Activated T-cell treated with anti-CD3 and anti-CD28 coated beads, Interleukin-2, amount 50 U/mL, for 48 hours (primary cell): Measurements from ENCODE around the gene CYP19A1.
A peak's percentile ranks its signal among the peaks of the same experiment; 100 is the strongest.
"Not testable (repeated sequence)": the region's sequence is repeated elsewhere in the genome, so short reads cannot be mapped to it uniquely, and the experiment has no call there.

ENCODE experiments used
- DNase-seq, 2 experiments: peaks; one replicate each; pipeline ENCODE4 v3.0.0-alpha.2; 2020

Gene CYP19A1

DNA sequence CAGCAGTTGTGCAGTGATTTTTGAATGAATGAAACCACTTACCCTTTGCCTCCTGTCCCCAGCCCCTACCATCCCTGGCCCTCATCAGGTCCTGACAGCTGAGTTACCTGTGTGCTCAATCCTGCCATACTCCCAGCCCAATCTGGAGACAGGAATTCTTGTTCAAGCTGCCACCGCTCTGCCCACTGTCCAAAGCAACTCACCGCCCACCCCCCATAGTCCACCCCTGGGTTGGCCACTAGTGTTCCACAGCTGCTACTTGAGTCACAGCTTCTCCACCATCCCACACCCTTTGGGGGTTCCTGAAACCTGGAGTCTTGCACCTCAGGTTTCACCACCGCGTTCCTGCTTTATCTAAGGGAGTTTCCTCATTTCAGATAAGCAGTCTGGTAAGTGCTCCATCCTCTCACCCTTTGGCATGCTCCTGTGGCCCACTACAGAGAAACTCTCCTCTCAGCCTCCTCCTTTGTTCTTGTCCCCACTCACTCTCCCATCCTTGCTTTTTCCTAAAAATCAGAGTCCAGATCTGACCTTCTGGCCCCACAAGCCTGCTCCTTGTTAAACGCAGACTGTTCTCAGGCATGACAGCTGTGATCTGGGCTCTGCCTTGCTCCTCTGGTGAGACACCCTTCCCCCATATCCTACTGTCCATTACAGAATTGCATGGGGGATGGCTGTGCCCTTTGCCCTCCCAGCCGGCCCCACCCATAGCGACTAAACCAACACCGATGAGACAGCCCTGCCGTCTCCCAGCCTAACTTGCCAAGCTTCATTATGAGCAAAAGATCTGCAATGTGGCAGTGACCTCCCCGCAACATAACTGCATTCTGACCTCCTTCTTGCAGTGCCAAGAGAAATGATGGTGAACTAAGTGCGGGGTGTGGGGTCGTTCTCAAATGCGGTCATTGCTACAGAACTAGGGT is 50.0 kb downstream of the CYP19A1 start:
- DNase-seq: no peak

- DNase-seq: no peak
These were observed 51.6 kb downstream of the CYP19A1 start for GRCh38 chr15:51286816-51287215.

DNA sequence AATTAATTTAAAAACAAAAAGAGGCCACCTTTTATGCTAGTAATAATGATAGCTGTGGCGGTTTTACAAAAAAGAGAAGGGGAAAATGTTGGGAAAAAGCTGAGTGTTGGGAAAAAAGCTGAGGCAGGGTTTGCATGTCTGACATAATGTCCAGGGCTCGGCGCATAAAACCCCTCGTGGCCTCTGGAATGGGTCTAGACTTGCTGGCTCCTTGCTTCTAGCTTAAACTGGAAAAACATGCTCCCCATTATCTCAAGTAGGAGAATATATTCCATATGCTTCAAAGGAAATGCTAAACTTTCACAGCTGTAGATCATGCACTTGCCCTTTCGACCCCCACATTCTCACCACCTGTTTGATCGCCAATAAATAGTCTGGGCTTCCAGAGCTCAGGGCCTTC is 53.0 kb downstream of the CYP19A1 start:
- no peak for DNase-seq

DNA sequence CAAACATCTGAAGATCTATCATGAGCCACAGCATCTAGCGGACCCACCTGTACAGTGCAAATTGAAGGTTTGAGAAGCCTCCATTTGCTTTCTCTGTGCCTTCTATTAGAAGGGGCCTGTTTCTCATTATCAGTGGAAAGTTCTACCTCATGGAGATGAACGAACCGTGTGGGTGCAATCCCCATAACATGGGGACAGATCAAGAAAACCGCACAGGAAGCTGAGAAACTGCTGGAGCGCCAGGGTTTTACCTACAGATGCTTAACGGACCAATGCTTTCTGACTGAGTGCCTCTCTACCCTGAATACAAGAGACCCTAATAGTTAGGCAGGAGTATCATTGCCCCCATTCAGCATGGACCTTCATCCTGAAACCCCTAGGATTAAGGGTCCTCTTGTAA is 53.5 kb downstream of the CYP19A1 start:
- no peak for DNase-seq

GRCh38 chr15:51283026-51283425 is 55.4 kb downstream of the CYP19A1 start:
- no peak for DNase-seq

GRCh38 chr15:51282241-51282640 is 56.2 kb downstream of the CYP19A1 start:
- DNase-seq: not testable (repeated sequence)

GRCh38 chr15:51281368-51281967 is 56.9 kb downstream of the CYP19A1 start:
- peak; percentile 31 to 36 for DNase-seq

GRCh38 chr15:51280838-51281237 is 57.6 kb downstream of the CYP19A1 start:
- DNase-seq: no peak

GRCh38 chr15:51279391-51279790 is 59.0 kb downstream of the CYP19A1 start:
- DNase-seq: no peak

DNA sequence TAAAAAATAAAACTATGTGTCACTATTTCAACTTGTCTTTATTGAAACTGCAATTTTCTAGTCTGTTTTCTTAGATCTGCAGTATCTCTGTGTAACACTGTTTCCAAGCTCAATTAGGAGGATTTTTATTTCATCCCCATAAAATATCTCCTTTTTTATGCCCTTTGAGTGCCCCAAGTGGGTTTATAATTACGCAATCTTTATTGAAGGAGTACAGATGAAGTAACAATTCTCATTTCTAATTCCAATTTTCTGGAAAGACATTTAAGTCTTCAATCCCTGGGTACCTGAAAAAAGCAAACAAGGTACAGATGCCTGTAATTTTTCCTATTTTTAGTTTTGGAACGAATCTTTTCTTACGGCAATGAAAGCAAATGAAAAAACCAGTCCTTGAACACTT is 61.3 kb downstream of the CYP19A1 start:
- DNase-seq: no peak

- no peak for DNase-seq
These were observed 63.4 kb downstream of the CYP19A1 start for GRCh38 chr15:51274956-51275355.

DNA sequence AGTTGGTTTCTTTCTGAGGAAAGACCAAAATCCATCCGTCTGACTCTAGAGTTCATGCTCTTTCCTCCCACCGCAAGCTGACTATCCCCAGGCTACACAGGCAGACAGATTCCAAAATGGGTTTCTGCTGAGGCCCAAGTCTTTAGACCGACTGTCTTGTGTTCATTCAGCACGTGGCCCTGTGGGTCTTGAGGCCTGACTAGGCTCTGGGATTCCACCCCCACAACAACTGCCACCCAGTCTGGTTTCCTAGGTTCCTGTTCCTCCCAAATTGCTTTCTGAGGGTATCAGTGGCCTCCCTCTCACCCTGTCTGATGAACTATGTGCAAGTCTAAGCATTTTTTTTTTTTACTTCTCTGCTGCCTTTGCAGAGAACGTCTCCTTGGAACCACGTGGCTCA is 67.7 kb downstream of the CYP19A1 start:
- DNase-seq: no peak

DNA sequence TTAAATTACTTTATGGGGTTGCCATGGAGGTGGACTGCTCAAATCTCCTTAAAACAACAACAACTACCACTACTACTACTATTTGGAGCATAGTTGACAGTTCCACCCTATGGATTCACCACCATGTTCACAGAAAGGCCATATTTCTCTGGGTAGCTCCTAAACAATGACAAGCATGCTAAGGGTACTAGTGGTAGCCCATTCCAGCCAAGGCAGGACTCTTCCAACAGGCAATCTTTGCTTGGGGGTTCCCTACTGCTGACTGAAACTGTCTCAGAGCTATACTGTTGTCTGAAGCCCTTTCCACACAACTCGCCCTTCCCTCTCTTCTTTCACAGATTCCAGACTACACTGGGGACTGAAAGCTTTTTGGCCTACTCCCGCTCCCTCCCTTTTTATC is 68.9 kb downstream of the CYP19A1 start:
- no peak for DNase-seq

GRCh38 chr15:51267703-51268083 is 70.7 kb downstream of the CYP19A1 start:
- no peak for DNase-seq

GRCh38 chr15:51267051-51267702 is 71.2 kb downstream of the CYP19A1 start:
- DNase-seq: no peak

GRCh38 chr15:51266656-51267050 is 71.7 kb downstream of the CYP19A1 start:
- DNase-seq: no peak

DNA sequence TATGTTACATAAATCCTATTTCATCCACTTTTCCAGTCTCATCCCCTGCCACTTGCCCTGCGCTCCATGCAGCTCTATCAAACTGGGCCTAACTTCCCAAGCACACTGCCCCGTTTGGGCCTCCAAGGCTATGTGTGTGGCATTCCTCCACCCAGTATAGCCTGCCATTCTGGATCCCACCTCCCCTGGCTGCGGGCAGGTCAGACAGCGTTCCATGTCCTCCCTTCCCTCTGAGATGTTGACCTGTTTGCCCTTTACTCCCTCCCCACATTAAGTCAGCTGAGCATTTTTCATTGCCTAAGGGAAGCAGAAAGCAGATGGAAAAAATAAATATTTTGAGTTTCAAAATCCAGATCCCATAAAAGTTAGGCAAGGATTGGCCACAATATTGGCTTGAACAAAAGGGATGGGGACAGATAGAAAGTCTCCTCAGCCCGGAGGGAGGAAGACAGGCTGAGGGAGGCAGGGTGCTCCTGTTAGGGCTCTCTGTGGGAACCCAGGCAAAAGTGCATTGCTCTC is 73.3 kb downstream of the CYP19A1 start:
- no peak for DNase-seq

DNA sequence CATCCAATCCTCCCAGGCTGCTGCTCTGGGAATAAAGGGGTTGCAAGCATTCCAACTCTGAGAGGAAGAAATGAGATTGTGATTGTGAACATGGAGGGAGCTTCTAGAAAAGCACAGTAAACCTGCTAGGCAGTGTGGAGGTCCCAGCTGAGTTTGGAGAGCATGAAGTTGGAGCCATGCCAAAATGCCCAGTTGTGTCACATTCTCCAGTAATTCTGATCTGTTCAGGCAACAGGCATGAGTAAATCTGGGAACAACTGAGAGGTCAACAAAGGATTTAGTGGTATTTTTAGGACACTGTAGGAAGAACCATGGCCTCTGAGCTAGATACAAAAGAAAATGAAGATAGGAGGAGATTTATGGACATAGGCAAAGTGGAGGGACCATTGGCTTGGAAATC is 74.7 kb downstream of the CYP19A1 start:
- DNase-seq: no peak

DNA sequence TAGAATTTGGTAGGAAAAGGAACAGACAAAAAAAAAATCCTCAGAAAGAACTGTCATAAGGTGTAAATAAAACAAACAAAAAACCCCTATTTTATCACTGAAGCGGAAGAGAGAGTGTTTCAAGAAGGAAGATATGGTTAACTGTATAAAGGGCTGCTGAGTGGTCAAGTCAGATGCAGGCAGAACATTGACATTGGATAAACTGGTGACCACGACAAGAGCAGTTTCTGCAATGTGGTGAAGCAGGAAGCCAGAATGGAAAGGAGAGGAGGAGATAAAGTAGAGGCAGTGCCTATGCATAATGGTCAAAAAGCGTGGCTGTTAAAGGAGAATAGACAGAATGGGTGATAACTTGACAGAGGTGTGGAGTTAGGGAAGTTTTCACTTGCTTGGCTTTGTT is 75.3 kb downstream of the CYP19A1 start:
- no peak for DNase-seq

GRCh38 chr15:51262463-51262862 is 75.9 kb downstream of the CYP19A1 start:
- DNase-seq: no peak

DNA sequence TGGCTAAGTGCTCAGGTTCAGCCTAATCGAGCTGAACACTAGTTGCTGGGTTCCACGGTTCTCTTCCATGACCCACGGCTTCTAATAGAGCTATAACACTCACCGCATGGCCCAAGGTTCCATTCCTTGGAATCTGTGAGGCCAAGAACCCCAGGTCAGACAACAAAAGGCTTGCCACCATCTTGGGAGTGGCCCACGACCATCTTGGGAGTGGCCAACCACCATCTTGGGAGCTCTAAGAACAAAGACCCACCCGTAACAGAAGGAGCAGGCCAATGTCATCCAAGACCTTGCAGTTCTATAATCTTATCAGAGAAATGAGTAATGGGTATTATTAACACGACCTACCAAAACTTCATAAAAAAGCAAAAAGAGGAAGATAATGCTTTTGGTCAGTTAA is 77.3 kb downstream of the CYP19A1 start:
- not testable (repeated sequence) for DNase-seq

DNA sequence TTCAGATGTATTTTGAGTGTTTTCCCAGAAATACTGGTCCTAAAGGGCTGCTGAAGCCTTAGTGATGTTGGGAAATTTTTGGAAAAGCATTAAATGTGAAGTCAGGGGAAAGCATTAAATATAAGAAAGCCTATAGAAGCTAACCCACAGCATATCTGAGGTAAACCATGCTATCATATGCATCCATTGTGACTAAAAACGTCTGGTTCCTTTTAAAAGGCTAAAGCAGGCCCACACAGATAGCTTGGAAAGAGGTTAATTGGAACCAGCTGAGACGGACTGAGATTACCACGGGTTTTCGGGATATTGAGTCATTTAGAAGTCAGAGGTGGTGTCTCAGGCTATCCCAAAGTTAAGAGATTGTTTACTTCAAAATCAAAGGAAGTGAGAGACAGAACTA is 78.2 kb downstream of the CYP19A1 start:
- no peak for DNase-seq

DNA sequence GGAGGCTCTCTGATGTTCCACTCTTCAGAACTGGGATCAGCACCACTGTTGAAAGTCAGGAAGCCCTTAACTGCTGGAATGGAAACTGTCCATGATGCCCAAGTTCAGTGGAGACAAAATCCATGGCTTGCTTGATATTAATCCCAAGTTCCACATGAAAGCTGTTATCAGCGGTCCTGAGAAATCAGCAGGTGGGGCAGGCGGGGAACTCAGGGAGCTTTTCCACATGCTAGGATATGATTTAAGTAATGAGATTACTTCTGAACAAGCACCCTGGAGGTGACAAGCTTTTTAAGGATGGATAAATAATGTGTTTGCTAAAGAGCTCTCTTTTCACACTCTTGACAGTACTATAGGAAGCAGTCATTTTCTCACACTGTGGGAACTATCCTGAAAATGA is 82.9 kb downstream of the CYP19A1 start:
- no peak for DNase-seq

- DNase-seq: no peak
These were observed 85.0 kb downstream of the CYP19A1 start for GRCh38 chr15:51253366-51253765.
